Loucy (cell line): ENCODE data around the gene NMT1.

Experiments
- EZH2phosphoT487 ChIP-seq: fragments of 200-600 bp; IDR thresholded peaks from 2 replicates; pipeline ENCODE4 v1.6.1; 2018; ENCODE audit warnings: antibody characterized with exemption, mild to moderate bottlenecking, moderate library complexity, borderline replicate concordance
- TF ChIP-seq, protein P1 (sequence below): fragments of 200-600 bp; sonication (generic); conservative IDR thresholded peaks from 2 replicates; pipeline ENCODE4 v1.5.1; 2014; ENCODE audit warnings: mild to moderate bottlenecking, antibody characterized with exemption, low read length

DNA sequence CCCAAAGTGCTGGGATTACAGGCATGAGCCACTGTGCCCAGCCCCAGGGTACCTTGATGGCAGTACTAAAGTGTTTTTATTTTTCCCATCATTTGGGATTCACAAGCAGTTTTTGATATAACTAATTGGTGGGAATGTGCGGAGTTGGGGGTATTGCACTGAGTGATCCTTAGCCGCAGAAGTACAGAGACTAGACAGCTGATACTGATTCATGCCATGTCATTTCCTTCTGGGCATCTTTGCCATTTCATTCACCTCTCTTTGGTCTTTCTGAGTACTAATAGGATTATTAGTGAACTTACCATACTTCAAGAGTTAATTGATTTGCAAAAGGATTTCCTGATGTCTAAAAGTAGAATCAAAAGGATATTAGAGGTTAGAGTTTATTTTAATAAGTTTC is 9.7 kb downstream of the NMT1 start:
- no peak for TF ChIP-seq EZH2phosphoT487
- TF ChIP-seq, protein P1, sequence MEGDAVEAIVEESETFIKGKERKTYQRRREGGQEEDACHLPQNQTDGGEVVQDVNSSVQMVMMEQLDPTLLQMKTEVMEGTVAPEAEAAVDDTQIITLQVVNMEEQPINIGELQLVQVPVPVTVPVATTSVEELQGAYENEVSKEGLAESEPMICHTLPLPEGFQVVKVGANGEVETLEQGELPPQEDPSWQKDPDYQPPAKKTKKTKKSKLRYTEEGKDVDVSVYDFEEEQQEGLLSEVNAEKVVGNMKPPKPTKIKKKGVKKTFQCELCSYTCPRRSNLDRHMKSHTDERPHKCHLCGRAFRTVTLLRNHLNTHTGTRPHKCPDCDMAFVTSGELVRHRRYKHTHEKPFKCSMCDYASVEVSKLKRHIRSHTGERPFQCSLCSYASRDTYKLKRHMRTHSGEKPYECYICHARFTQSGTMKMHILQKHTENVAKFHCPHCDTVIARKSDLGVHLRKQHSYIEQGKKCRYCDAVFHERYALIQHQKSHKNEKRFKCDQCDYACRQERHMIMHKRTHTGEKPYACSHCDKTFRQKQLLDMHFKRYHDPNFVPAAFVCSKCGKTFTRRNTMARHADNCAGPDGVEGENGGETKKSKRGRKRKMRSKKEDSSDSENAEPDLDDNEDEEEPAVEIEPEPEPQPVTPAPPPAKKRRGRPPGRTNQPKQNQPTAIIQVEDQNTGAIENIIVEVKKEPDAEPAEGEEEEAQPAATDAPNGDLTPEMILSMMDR: no peak
